ENCODE data around the gene LARP4.

GRCh38 chr12:50353404-50353803, 47.3 kb upstream of the LARP4 start:
- TF ChIP-seq CTCF (IDR thresholded peaks at IDR 0.05; ENCODE audit: extremely low read depth in 1 of 2, insufficient read depth in 1 of 2, low read depth in 1 of 2, low read length in 2 of 2), result no peak
- TF ChIP-seq EZH2 (IDR thresholded peaks at IDR 0.05; ENCODE audit: borderline replicate concordance, low read depth, low read length, severe bottlenecking), result no peak
- TF ChIP-seq POLR2A (IDR thresholded peaks at IDR 0.05; ENCODE audit: low read depth, low read length), result no peak
- TF ChIP-seq MAX (IDR thresholded peaks at IDR 0.05; ENCODE audit: insufficient read depth, insufficient read length), result no peak
- no peak for TF ChIP-seq GATA2 (IDR thresholded peaks at IDR 0.05; ENCODE audit: insufficient read depth, insufficient read length, low read depth, low read length)
- TF ChIP-seq FOS (IDR thresholded peaks at IDR 0.05; ENCODE audit: borderline replicate concordance, insufficient read depth, low read length), result no peak
- TF ChIP-seq JUN (IDR thresholded peaks at IDR 0.05; ENCODE audit: borderline replicate concordance, insufficient read depth, insufficient read length, low read depth), result no peak
- no peak for TF ChIP-seq POLR2AphosphoS5 (IDR thresholded peaks at IDR 0.05; ENCODE audit: insufficient read depth, low read depth, low read length)
